ENCODE results near the gene KNDC1.
"Not testable (repeated sequence)": the region's sequence is repeated elsewhere in the genome, so short reads cannot be mapped to it uniquely, and the experiment has no call there.

The KNDC1 gene

GRCh38 chr10:133134411-133135115, 25.5 kb upstream of the KNDC1 start:
- Histone ChIP-seq H3K27me3 (ENCODE audit: control insufficient read depth in 1 of 2, insufficient read depth in 2 of 2, low read length in 2 of 2) (no peaks in the 10 kb centered on the region), H3K4me1 (ENCODE audit: insufficient read depth, low read length) (no peaks in the 10 kb centered on the region), H3K27ac (ENCODE audit: low read depth, low read length) (no peak overlapping the region), H3K9ac (ENCODE audit: low read length) (no peak overlapping the region), H3K9me3 (ENCODE audit: low read length) (no peaks in the 10 kb centered on the region), H3K4me3 (ENCODE audit: low read depth in 1 of 2, low read length in 2 of 2) (no peak overlapping the region), H3K36me3 (ENCODE audit: insufficient read depth, low read length) (no peaks in the 10 kb centered on the region)

GRCh38 chr10:133135116-133135465, 24.9 kb upstream of the KNDC1 start:
- Histone ChIP-seq H3K27me3 (ENCODE audit: control insufficient read depth in 1 of 2, insufficient read depth in 2 of 2, low read length in 2 of 2) (no peaks in the 10 kb centered on the region), H3K36me3 (ENCODE audit: insufficient read depth, low read length) (no peaks in the 10 kb centered on the region), H3K4me3 (ENCODE audit: low read depth in 1 of 2, low read length in 2 of 2) (no peak overlapping the region), H3K27ac (ENCODE audit: low read depth, low read length) (no peak overlapping the region), H3K9ac (ENCODE audit: low read length) (no peak overlapping the region), H3K9me3 (ENCODE audit: low read length) (no peaks in the 10 kb centered on the region), H3K4me1 (ENCODE audit: insufficient read depth, low read length) (no peaks in the 10 kb centered on the region)

GRCh38 chr10:133137486-133138145, 22.4 kb upstream of the KNDC1 start:
- not testable (repeated sequence) for H3K9me3 ChIP-seq (ENCODE audit: low read length); H3K27ac ChIP-seq (ENCODE audit: low read depth, low read length); H3K4me3 ChIP-seq (ENCODE audit: low read depth in 1 of 2, low read length in 2 of 2); H3K36me3 ChIP-seq (ENCODE audit: insufficient read depth, low read length); H3K9ac ChIP-seq (ENCODE audit: low read length); H3K4me1 ChIP-seq (ENCODE audit: insufficient read depth, low read length)
- H3K27me3 ChIP-seq (ENCODE audit: control insufficient read depth in 1 of 2, insufficient read depth in 2 of 2, low read length in 2 of 2): peaks cover 0 to 21% of the 10 kb centered on the region in 2 donors

GRCh38 chr10:133139551-133140065, 20.4 kb upstream of the KNDC1 start:
- H3K27me3 ChIP-seq (ENCODE audit: control insufficient read depth in 1 of 2, insufficient read depth in 2 of 2, low read length in 2 of 2): peaks cover 0 to 22% of the 10 kb centered on the region in 2 donors
- H3K4me3 ChIP-seq (ENCODE audit: low read depth in 1 of 2, low read length in 2 of 2): no peak overlapping the region
- no peak overlapping the region for H3K9ac ChIP-seq (ENCODE audit: low read length)
- no peaks in the 10 kb centered on the region for H3K4me1 ChIP-seq (ENCODE audit: insufficient read depth, low read length)
- H3K36me3 ChIP-seq (ENCODE audit: insufficient read depth, low read length): no peaks in the 10 kb centered on the region
- no peak overlapping the region for H3K27ac ChIP-seq (ENCODE audit: low read depth, low read length)
- no peaks in the 10 kb centered on the region for H3K9me3 ChIP-seq (ENCODE audit: low read length)

- no peaks in the 10 kb centered on the region for H3K9me3 ChIP-seq (ENCODE audit: low read length)
- no peaks in the 10 kb centered on the region for H3K36me3 ChIP-seq (ENCODE audit: insufficient read depth, low read length)
- H3K4me1 ChIP-seq (ENCODE audit: insufficient read depth, low read length): no peaks in the 10 kb centered on the region
- peaks cover 0 to 27% of the 10 kb centered on the region in 2 donors for H3K27me3 ChIP-seq (ENCODE audit: control insufficient read depth in 1 of 2, insufficient read depth in 2 of 2, low read length in 2 of 2)
- no peak overlapping the region for H3K27ac ChIP-seq (ENCODE audit: low read depth, low read length)
- H3K4me3 ChIP-seq (ENCODE audit: low read depth in 1 of 2, low read length in 2 of 2): no peak overlapping the region
- no peak overlapping the region for H3K9ac ChIP-seq (ENCODE audit: low read length)
These were observed 19.4 kb upstream of the KNDC1 start for GRCh38 chr10:133140417-133141143.

GRCh38 chr10:133141144-133141957, 18.7 kb upstream of the KNDC1 start:
- no peaks in the 10 kb centered on the region for H3K4me1 ChIP-seq (ENCODE audit: insufficient read depth, low read length)
- H3K9me3 ChIP-seq (ENCODE audit: low read length): no peaks in the 10 kb centered on the region
- peaks cover 0 to 27% of the 10 kb centered on the region in 2 donors for H3K27me3 ChIP-seq (ENCODE audit: control insufficient read depth in 1 of 2, insufficient read depth in 2 of 2, low read length in 2 of 2)
- H3K27ac ChIP-seq (ENCODE audit: low read depth, low read length): no peak overlapping the region
- no peak overlapping the region for H3K9ac ChIP-seq (ENCODE audit: low read length)
- no peaks in the 10 kb centered on the region for H3K36me3 ChIP-seq (ENCODE audit: insufficient read depth, low read length)
- H3K4me3 ChIP-seq (ENCODE audit: low read depth in 1 of 2, low read length in 2 of 2): no peak overlapping the region

GRCh38 chr10:133141958-133142340, 18.1 kb upstream of the KNDC1 start:
- Histone ChIP-seq H3K27me3 (ENCODE audit: control insufficient read depth in 1 of 2, insufficient read depth in 2 of 2, low read length in 2 of 2) (peaks cover 0 to 27% of the 10 kb centered on the region in 2 donors), H3K27ac (ENCODE audit: low read depth, low read length) (no peak overlapping the region), H3K9ac (ENCODE audit: low read length) (no peak overlapping the region), H3K36me3 (ENCODE audit: insufficient read depth, low read length) (no peaks in the 10 kb centered on the region), H3K9me3 (ENCODE audit: low read length) (no peaks in the 10 kb centered on the region), H3K4me1 (ENCODE audit: insufficient read depth, low read length) (no peaks in the 10 kb centered on the region), H3K4me3 (ENCODE audit: low read depth in 1 of 2, low read length in 2 of 2) (no peak overlapping the region)

GRCh38 chr10:133142523-133143199, 17.4 kb upstream of the KNDC1 start:
- no peak overlapping the region for H3K9ac ChIP-seq (ENCODE audit: low read length)
- H3K4me3 ChIP-seq (ENCODE audit: low read depth in 1 of 2, low read length in 2 of 2): no peak overlapping the region
- H3K4me1 ChIP-seq (ENCODE audit: insufficient read depth, low read length): no peaks in the 10 kb centered on the region
- no peak overlapping the region for H3K27ac ChIP-seq (ENCODE audit: low read depth, low read length)
- no peaks in the 10 kb centered on the region for H3K36me3 ChIP-seq (ENCODE audit: insufficient read depth, low read length)
- H3K9me3 ChIP-seq (ENCODE audit: low read length): no peaks in the 10 kb centered on the region
- peaks cover 0 to 27% of the 10 kb centered on the region in 2 donors for H3K27me3 ChIP-seq (ENCODE audit: control insufficient read depth in 1 of 2, insufficient read depth in 2 of 2, low read length in 2 of 2)

GRCh38 chr10:133143200-133143533, 16.9 kb upstream of the KNDC1 start:
- no peak overlapping the region for H3K27ac ChIP-seq (ENCODE audit: low read depth, low read length)
- peaks cover 0 to 27% of the 10 kb centered on the region in 2 donors for H3K27me3 ChIP-seq (ENCODE audit: control insufficient read depth in 1 of 2, insufficient read depth in 2 of 2, low read length in 2 of 2)

GRCh38 chr10:133143546-133143945, 16.5 kb upstream of the KNDC1 start:
- no peaks in the 10 kb centered on the region for H3K36me3 ChIP-seq (ENCODE audit: insufficient read depth, low read length)
- H3K4me3 ChIP-seq (ENCODE audit: low read depth in 1 of 2, low read length in 2 of 2): no peak overlapping the region
- no peaks in the 10 kb centered on the region for H3K4me1 ChIP-seq (ENCODE audit: insufficient read depth, low read length)
- H3K9ac ChIP-seq (ENCODE audit: low read length): no peak overlapping the region
- H3K27me3 ChIP-seq (ENCODE audit: control insufficient read depth in 1 of 2, insufficient read depth in 2 of 2, low read length in 2 of 2): peaks cover 0 to 27% of the 10 kb centered on the region in 2 donors
- no peak overlapping the region for H3K27ac ChIP-seq (ENCODE audit: low read depth, low read length)
- no peaks in the 10 kb centered on the region for H3K9me3 ChIP-seq (ENCODE audit: low read length)

More at GRCh38 chr10:133143200-133143533, 16.9 kb upstream of the KNDC1 start:
- H3K9ac ChIP-seq (ENCODE audit: low read length): no peak overlapping the region
- H3K36me3 ChIP-seq (ENCODE audit: insufficient read depth, low read length): no peaks in the 10 kb centered on the region
- no peak overlapping the region for H3K4me3 ChIP-seq (ENCODE audit: low read depth in 1 of 2, low read length in 2 of 2)
- no peaks in the 10 kb centered on the region for H3K4me1 ChIP-seq (ENCODE audit: insufficient read depth, low read length)
- no peaks in the 10 kb centered on the region for H3K9me3 ChIP-seq (ENCODE audit: low read length)

Data from muscle layer of colon (tissue), 2 donors.